GM19099 (cell line): ENCODE results near the gene GRAMD1B.

ENCODE experiments used
- POLR2A ChIP-seq: IDR thresholded peaks from 3 replicates; pipeline ENCODE4 v1.6.1; 2011; ENCODE audit warnings: low read depth; ENCODE audit not compliant: insufficient read length; ENCODE audit errors: extremely low read depth

The GRAMD1B gene

GRCh38 chr11:123654566-123655081 is 224.6 kb downstream of the GRAMD1B start, which contains the start of gene SCN3B:
Gene SCN3B, minus strand, starts transcription at chr11:123654624. Its CDS starts 823 bp downstream, at chr11:123653801.
- no peak for TF ChIP-seq POLR2A

GRCh38 chr11:123659311-123659710 is 229.2 kb downstream of the GRAMD1B start:
- no peak for TF ChIP-seq POLR2A

- no peak for TF ChIP-seq POLR2A
Observed at GRCh38 chr11:123665306-123665705, 235.2 kb downstream of the GRAMD1B start.

GRCh38 chr11:123670081-123670480 is 240.0 kb downstream of the GRAMD1B start:
- no peak for TF ChIP-seq POLR2A

GRCh38 chr11:123671534-123671933 is 241.5 kb downstream of the GRAMD1B start:
- TF ChIP-seq POLR2A, result no peak

GRCh38 chr11:123672568-123672967 is 242.5 kb downstream of the GRAMD1B start:
- no peak for TF ChIP-seq POLR2A

- no peak for TF ChIP-seq POLR2A
Observed at GRCh38 chr11:123674297-123674696, 244.2 kb downstream of the GRAMD1B start.
